Keratinocyte (primary cell): Measurements from ENCODE around the gene LMO7.

Source experiments
- CTCF ChIP-seq, 3 experiments: IDR thresholded peaks in 1 of 3; conservative IDR thresholded peaks in 1 of 3; optimal IDR thresholded peaks in 1 of 3; 2 replicates in 2 of 3; 3 replicates in 1 of 3; pipeline versions ENCODE3 to v1.5.1; 2011; ENCODE audit warnings: low read length in 3 of 3, mild to moderate bottlenecking in 3 of 3, moderate library complexity in 2 of 3, control low read depth in 1 of 3, inconsistent platforms in 1 of 3; ENCODE audit not compliant: insufficient read depth in 2 of 3; ENCODE audit errors: extremely low read depth in 1 of 3
- EZH2 ChIP-seq: IDR thresholded peaks from one replicate; pipeline ENCODE4 v1.6.1; 2012; ENCODE audit warnings: inconsistent platforms, mild to moderate bottlenecking, low read length, moderate library complexity

- TF ChIP-seq CTCF (optimal IDR thresholded peaks at IDR 0.05 in 1 of 3, IDR thresholded peaks at IDR 0.05 in 1 of 3, conservative IDR thresholded peaks at IDR 0.05 in 1 of 3; ENCODE audit: extremely low read depth in 1 of 3, insufficient read depth in 2 of 3, low read length in 3 of 3) (no peak), EZH2 (no peak)
Measured at GRCh38 chr13:75843991-75844390, 207.9 kb downstream of the LMO7 start.
